B cell (primary cell): ENCODE measurements around the gene MYO5C.

Source experiments
- CTCF ChIP-seq: fragments of 200-600 bp; IDR thresholded peaks from one replicate; pipeline ENCODE4 v1.8.0; 2022; ENCODE audit warnings: antibody characterized with exemption, mild to moderate bottlenecking
- EZH2 ChIP-seq: IDR thresholded peaks from 2 replicates; pipeline ENCODE4 v1.6.1; 2012; ENCODE audit warnings: borderline replicate concordance, low read depth, mild to moderate bottlenecking, moderate library complexity, low read length; ENCODE audit not compliant: insufficient read depth, poor library complexity, severe bottlenecking

GRCh38 chr15:52329987-52330386 lies 34.4 kb upstream of the MYO5C start:
- no peak for TF ChIP-seq CTCF
- TF ChIP-seq EZH2, result no peak
